SK-N-SH (cell line): ENCODE data around the gene MRTFB.

ENCODE experiments used
- CHD2 ChIP-seq: fragments of 150-350 bp; IDR thresholded peaks from 2 replicates; pipeline ENCODE4 v1.6.1; 2018; ENCODE audit warnings: low read length; ENCODE audit not compliant: partially characterized antibody
- CTCF ChIP-seq: fragments of 200-600 bp; sonication (generic); IDR thresholded peaks from 2 replicates; pipeline ENCODE4 v1.6.1; 2017; ENCODE audit warnings: antibody characterized with exemption, mild to moderate bottlenecking, moderate library complexity
- EP300 ChIP-seq, 2 experiments: IDR thresholded peaks; 2 replicates each; pipeline versions ENCODE4 v1.4.0 to v1.6.1; 2012; ENCODE audit warnings: borderline replicate concordance in 1 of 2, low read depth in 1 of 2, low read length in 1 of 2
- EZH2phosphoT487 ChIP-seq: fragments of 200-600 bp; sonication (generic); IDR thresholded peaks from 2 replicates; pipeline ENCODE4 v1.6.1; 2017; ENCODE audit warnings: low read depth, mixed run types, mild to moderate bottlenecking, antibody characterized with exemption, moderate library complexity, borderline replicate concordance
- GABPA ChIP-seq: IDR thresholded peaks from 2 replicates; pipeline ENCODE4 v1.4.0; 2012; ENCODE audit warnings: low read depth, mild to moderate bottlenecking
- MAX ChIP-seq: IDR thresholded peaks from 2 replicates; pipeline ENCODE4 v1.4.0; 2012; ENCODE audit warnings: low read depth
- NFIC ChIP-seq: IDR thresholded peaks from 2 replicates; pipeline ENCODE4 v1.4.0; 2012; ENCODE audit warnings: borderline replicate concordance
- NRF1 ChIP-seq: IDR thresholded peaks from 2 replicates; pipeline ENCODE4 v1.6.1; 2012; ENCODE audit warnings: low read depth, mild to moderate bottlenecking, low read length
- POLR2AphosphoS5 ChIP-seq: IDR thresholded peaks from 2 replicates; pipeline ENCODE4 v1.6.1; 2012; ENCODE audit warnings: low read depth, low read length
- RAD21 ChIP-seq: IDR thresholded peaks from 2 replicates; pipeline ENCODE4 v1.6.1; 2012; ENCODE audit warnings: mild to moderate bottlenecking, low read length
- RCOR1 ChIP-seq: fragments of 150-350 bp; IDR thresholded peaks from 2 replicates; pipeline ENCODE4 v1.6.1; 2017; ENCODE audit warnings: antibody characterized with exemption, low read length
- SIN3A ChIP-seq: IDR thresholded peaks from 2 replicates; pipeline ENCODE4 v1.6.1; 2012; ENCODE audit warnings: low read depth, mild to moderate bottlenecking, low read length, moderate library complexity, borderline replicate concordance
- TEAD4 ChIP-seq: IDR thresholded peaks from 2 replicates; pipeline ENCODE4 v1.4.0; 2012; ENCODE audit warnings: mild to moderate bottlenecking, borderline replicate concordance; ENCODE audit not compliant: insufficient read depth
- YY1 ChIP-seq: IDR thresholded peaks from 2 replicates; pipeline ENCODE4 v1.4.0; 2012; ENCODE audit warnings: low read depth, mild to moderate bottlenecking

GRCh38 chr16:14219983-14220382, 148.9 kb downstream of the MRTFB start:
- TF ChIP-seq YY1, result no peak
- TF ChIP-seq POLR2AphosphoS5, result no peak
- TF ChIP-seq CTCF, result no peak
- TF ChIP-seq GABPA, result no peak
- no peak for TF ChIP-seq RAD21
- no peak for TF ChIP-seq TEAD4
- no peak for TF ChIP-seq SIN3A
- TF ChIP-seq MAX, result no peak
- TF ChIP-seq NFIC, result no peak
- no peak for TF ChIP-seq RCOR1
- no peak for TF ChIP-seq EP300 (IDR thresholded peaks at IDR 0.05; ENCODE audit: borderline replicate concordance in 1 of 2, low read depth in 1 of 2, low read length in 1 of 2)
- no peak for TF ChIP-seq EZH2phosphoT487
- TF ChIP-seq CHD2, result no peak
- no peak for TF ChIP-seq NRF1
